SK-N-SH treated with all-trans-retinoic acid at 6 μM for 48 hours (cell line): Measurements from ENCODE around the gene C17orf100.

Experiments
- ARNTL ChIP-seq: fragments of 450-650 bp; formaldehyde crosslinking; IDR thresholded peaks from 2 replicates; pipeline ENCODE4 v1.5.0; 2020; ENCODE audit warnings: low read depth, mild to moderate bottlenecking, moderate library complexity, borderline replicate concordance
- CREB5 ChIP-seq: fragments of 250-450 bp; sonication (Bioruptor Pico); IDR thresholded peaks from 2 replicates; pipeline ENCODE4 v1.5.1; 2020; ENCODE audit warnings: low read depth, mild to moderate bottlenecking, moderate library complexity
- CSRNP3 ChIP-seq: fragments of 250-450 bp; sonication (Bioruptor Pico); IDR thresholded peaks from 2 replicates; pipeline ENCODE4 v1.5.1; 2021; ENCODE audit warnings: mild to moderate bottlenecking, moderate library complexity
- ISL1 ChIP-seq: fragments of 250-450 bp; sonication (Bioruptor Pico); IDR thresholded peaks from 2 replicates; pipeline ENCODE4 v2.1.2; 2022; ENCODE audit warnings: mild to moderate bottlenecking, moderate library complexity
- OSR1 ChIP-seq: fragments of 250-450 bp; sonication (Bioruptor Pico); IDR thresholded peaks from 2 replicates; pipeline ENCODE4 v1.8.0; 2022; ENCODE audit warnings: moderate library complexity, mild to moderate bottlenecking, inconsistent platforms
- PATZ1 ChIP-seq: fragments of 250-450 bp; sonication (Bioruptor Pico); IDR thresholded peaks from 2 replicates; pipeline ENCODE4 v1.8.0; 2020; ENCODE audit warnings: mild to moderate bottlenecking, moderate library complexity, borderline replicate concordance
- SNAI2 ChIP-seq: fragments of 250-450 bp; sonication (Bioruptor Pico); IDR thresholded peaks from 2 replicates; pipeline ENCODE4 v1.5.0; 2020; ENCODE audit warnings: mild to moderate bottlenecking, moderate library complexity
- TSHZ2 ChIP-seq: fragments of 250-450 bp; sonication (Bioruptor Pico); IDR thresholded peaks from 2 replicates; pipeline ENCODE4 v1.5.0; 2020; ENCODE audit warnings: mild to moderate bottlenecking, moderate library complexity
- ZFP30 ChIP-seq: fragments of 450-650 bp; formaldehyde crosslinking; IDR thresholded peaks from 2 replicates; pipeline ENCODE4 v1.5.0; 2022; ENCODE audit warnings: mild to moderate bottlenecking, moderate library complexity
- ZNF70 ChIP-seq: fragments of 450-650 bp; formaldehyde crosslinking; IDR thresholded peaks from 2 replicates; pipeline ENCODE4 v1.5.0; 2020; ENCODE audit warnings: mild to moderate bottlenecking, moderate library complexity
- ZNF8 ChIP-seq: fragments of 450-650 bp; formaldehyde crosslinking; IDR thresholded peaks from 2 replicates; pipeline ENCODE4 v1.5.0; 2020; ENCODE audit warnings: mild to moderate bottlenecking, moderate library complexity

DNA sequence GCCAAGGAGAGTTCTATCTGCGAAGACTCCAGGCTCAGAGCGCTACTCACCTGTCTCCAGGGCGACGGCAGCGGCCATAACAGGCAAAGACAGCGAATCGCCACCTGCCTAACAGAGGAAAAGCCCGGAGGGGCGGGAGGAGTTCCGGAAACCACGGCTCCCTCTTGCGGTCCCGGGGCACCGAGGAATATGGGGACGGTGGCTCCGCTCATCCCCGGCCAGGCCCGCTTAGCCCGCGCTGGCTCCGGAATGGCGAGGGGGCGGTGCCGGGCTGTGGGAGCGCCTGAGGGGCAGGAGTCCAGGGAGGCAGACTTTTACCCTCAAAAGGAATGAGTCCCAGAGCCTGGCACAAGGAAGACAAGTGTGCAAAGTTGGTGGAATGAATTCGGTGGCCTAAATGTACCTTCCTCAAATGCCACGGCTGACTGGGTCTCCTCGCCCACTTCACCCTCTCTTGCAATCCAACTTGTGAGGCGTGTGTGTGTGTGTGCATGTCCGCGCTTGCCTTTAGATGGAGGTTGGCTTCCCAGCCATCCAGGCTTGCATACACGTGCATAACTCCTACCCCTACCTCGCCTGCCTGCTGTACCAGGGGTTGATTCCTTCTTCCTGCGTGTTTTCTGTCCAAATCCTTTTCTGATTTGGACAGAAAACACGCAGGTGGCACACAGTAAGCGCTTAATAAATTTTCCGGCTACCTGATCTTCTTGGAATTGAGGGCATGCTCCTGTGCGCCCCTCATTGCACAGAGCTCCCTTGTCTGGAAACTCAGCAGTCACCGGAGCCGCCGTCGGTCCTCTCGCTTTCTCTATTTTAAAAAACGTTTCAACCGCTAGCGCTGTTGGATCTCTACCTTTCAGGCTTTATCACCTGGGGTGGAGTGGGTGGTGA, 3.5 kb downstream of the C17orf100 start:
- TF ChIP-seq CREB5 (CRISPR knock-in tag) (no peak), PATZ1 (CRISPR knock-in tag) (no peak), ISL1 (CRISPR knock-in tag) (no peak), ZFP30 (CRISPR knock-in tag) (no peak), ARNTL (CRISPR knock-in tag) (no peak), TSHZ2 (CRISPR knock-in tag) (no peak), ZNF70 (CRISPR knock-in tag) (no peak), SNAI2 (CRISPR knock-in tag) (no peak), OSR1 (CRISPR knock-in tag) (no peak), ZNF8 (CRISPR knock-in tag) (no peak), CSRNP3 (CRISPR knock-in tag) (no peak)
